Measurements from ENCODE around the gene SRSF5.
"Not testable (repeated sequence)": the region's sequence is repeated elsewhere in the genome, so short reads cannot be mapped to it uniquely, and the experiment has no call there.

Gene SRSF5

DNA sequence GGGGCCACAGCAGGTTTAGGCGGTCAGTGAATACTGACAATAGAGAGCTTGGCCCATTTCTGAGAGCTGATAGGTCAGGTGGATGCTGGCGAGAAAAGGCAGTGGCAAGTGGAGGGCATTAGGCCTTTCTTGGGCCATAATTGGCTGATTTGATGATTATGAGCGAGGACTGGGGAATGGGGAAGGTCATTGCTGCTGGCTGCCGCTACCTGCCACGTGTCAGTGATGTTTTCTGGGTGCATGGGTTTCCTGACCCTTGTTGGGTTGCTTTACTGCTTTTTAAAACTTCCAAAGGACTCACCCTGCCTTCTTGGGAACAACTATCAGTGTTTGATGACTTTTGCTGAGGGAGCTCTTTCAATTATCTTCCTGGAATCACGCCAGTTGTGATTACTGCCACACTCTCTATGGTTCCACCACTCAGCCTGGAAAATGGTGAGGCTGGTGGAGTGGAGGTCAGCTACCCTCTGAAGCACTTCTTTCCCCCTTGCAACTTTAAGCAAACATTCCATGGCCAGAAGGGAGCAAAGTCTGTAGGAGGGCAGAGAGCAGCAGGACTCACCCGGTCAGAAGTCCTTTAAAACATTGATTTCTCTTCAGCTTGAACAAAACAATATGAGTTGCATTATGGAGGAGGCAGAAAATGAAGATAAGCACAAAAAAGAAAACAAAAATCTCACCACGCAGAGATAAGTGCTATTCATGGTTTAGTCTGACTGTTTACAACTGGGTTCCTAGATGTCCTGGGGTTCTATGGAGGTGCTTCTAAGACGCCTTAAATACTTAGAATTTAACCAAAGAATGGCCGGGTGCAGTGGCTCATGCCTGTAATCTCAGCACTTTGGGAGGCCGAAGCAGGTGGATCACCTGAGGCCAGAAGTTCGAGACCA, 42.2 kb downstream of the SRSF5 start:
- DNase-seq: no peak

DNA sequence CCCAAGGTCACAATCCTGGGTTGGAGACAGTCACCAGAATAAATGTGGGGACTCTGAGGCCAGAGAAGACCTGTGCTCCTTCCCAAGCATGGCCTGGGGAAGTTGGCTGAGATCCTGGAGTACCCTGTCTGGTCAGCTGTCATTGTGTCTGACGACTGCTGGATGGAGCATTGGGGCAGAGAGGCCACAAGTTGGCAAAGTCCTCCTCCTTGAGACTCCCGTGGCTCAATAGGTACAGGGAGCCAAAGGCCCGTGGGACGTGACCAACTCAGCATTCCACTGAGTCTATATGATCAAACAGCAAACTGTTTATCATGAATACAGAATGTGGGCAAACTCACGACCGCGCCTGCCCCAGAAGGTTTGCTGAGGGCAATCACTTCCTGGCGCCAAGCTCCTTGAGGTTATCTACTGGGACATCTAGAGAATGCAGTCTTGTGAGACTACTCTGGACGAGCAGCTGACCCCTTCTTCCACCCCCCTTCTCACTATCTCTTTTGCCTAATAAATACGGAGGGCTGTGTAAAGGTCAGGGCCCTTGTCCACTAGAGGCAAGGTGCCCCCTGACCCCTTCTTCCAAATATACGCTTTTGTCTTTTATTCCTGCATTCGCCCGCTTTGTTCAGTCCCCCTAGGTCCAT, 44.4 kb downstream of the SRSF5 start:
- no peak for DNase-seq

DNA sequence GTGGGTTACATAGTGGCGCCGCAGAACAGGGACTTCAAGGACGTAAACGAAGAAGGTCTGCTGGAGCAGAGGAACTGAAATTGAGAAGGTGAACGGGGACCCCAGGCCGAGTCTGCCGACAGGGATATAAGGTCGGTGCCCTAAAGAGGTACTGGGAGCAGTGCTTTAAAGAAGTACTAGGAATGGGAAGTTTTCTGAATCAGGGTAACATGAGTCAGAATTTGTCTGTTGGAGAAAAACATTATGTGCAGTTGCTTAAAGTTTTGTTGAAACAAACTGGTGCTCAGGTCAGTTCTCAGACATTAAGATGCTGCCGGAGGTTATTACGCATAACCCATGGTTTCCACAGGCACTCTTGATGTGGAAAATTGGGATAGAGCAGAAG, 44.9 kb downstream of the SRSF5 start:
- DNase-seq: no peak

GRCh38 chr14:69812711-69813110, 45.8 kb downstream of the SRSF5 start:
- DNase-seq: no peak

DNA sequence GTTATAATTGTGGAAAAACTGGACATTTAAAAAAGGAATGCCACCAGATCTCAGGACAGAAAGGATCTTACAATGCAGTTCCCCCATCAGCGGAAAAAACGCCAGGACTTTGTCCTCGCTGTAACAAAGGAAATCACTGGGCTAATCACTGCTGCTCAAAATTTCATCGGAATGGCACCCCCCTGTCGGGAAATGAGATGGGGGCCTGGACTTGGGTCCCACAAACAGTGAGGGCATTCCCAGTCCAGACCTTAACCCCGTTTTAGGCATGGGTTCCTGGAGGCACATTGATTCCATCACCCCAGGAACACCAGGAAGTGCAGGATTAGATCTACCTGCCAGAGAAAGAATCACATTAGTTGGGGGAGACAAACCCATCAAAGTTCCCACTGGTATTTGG, 46.4 kb downstream of the SRSF5 start:
- DNase-seq: not testable (repeated sequence)

DNA sequence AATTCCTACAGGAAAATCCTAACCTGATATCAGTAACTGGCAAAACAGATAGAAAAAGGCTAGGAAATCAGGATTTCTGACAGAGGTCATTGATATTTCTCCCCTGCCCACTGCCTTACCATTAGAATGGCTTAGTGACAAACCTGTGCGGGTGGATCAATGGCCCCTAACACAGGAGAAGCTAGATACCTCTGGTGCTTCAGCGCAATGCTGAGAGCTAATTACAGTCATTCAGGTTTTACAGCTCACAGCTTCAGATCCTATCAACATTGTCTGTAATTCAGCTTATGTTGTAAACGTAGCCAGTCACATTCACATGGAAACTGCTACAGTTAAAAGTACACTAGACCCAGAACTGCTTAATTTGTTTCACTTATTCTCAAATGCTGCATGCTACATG, 47.5 kb downstream of the SRSF5 start:
- DNase-seq: no peak

DNA sequence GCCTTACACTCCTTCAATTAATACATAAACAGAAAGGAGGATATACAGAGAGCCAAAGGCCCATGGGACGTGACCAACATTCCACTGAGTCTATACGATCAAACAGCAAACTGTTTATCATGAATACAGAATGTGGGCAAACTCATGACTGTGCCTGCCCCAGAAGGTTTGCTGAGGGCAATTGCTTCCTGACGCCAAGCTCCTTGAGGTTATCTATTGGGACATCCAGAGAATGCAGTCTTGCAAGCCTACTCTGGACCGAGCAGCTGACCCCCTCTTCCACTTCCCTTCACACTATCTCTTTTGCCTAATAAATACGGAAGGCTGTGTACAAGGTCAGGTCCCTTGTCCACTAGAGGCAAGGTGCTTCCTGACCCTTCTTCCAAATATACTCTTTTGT, 48.6 kb downstream of the SRSF5 start:
- no peak for DNase-seq

- no peak for DNase-seq
Measured at GRCh38 chr14:69816216-69816615, 49.3 kb downstream of the SRSF5 start.

DNA sequence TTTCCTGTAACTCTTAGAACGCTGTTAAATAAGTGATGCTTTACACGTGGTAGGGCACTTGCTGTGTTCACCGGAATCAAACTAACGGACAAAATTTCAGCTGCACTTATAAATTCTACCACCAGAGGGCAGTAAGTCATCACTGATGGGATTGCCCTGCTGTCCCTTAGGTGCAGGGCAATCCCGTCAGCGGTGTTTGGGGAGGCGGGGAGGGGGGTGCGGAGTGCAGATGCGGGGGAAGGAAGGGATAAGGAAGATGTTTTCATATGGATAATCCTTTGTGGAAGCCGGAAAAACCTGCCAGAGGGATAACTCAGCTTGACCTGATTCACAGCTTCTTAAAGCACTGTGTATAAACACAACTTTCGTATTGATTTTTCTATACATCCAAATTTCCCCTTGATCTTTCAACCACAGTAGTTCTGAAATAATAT, 51.8 kb downstream of the SRSF5 start:
- peak; percentile 62 for DNase-seq

- DNase-seq: no peak
Measured at GRCh38 chr14:69819607-69820006, 52.7 kb downstream of the SRSF5 start.

GRCh38 chr14:69820991-69821390, 54.0 kb downstream of the SRSF5 start:
- DNase-seq: no peak
